ENCODE data around the gene TNFRSF25. TPM values are rescaled to one million over a fixed set of nuclear protein-coding genes. Genes with fewer than 3 reads are reported as not detected.

Gene TNFRSF25
- total RNA-seq, 1 experiment from 2014 or later = not detected

DNA sequence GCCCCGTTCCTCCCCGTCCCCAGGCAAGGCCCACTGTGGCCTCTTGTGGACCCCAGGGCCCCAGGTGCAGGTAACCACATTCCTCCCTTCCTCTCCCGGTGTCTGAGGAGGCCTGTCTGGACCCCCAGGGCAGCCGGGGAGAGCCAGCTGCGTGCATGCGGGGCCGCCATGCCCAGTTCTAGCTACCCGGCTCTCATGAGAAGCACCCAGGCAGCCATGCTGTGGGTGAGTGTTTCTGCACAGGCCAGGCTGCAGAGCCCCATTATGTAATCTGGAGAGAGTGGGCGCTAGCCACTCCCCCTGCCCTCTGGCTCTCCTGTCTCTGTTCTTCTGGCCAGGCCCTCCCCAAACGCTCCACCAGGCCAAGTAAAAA is 43.9 kb upstream of the TNFRSF25 start:
- H3K4me2 ChIP-seq (ENCODE audit: low read depth, low read length, poor library complexity, severe bottlenecking) = no peak overlapping the region
- no peak overlapping the region for H3K4me3 ChIP-seq (ENCODE audit: low read length)
- H3K27ac ChIP-seq (ENCODE audit: low read length) = no peak overlapping the region
- no peaks in the 10 kb centered on the region for H3K9me3 ChIP-seq (ENCODE audit: low read length)
- no peaks in the 10 kb centered on the region for H3K4me1 ChIP-seq (ENCODE audit: low read length)
- H3K9me2 ChIP-seq (replicated peaks; ENCODE audit: insufficient read depth, low read length) = no peaks in the 10 kb centered on the region
- no peaks in the 10 kb centered on the region for H3K27me3 ChIP-seq (ENCODE audit: low read length)
- DNase-seq = no peak
- no peaks in the 10 kb centered on the region for H3K79me2 ChIP-seq (ENCODE audit: low read length)
- no peaks in the 10 kb centered on the region for H3K36me3 ChIP-seq (ENCODE audit: insufficient read depth, low read length)
- H3K9ac ChIP-seq (ENCODE audit: low read length) = no peak overlapping the region
- no peak overlapping the region for H2AFZ ChIP-seq (ENCODE audit: low read length)
- no peaks in the 10 kb centered on the region for H4K20me1 ChIP-seq (ENCODE audit: insufficient read depth, low read depth, low read length)

DNA sequence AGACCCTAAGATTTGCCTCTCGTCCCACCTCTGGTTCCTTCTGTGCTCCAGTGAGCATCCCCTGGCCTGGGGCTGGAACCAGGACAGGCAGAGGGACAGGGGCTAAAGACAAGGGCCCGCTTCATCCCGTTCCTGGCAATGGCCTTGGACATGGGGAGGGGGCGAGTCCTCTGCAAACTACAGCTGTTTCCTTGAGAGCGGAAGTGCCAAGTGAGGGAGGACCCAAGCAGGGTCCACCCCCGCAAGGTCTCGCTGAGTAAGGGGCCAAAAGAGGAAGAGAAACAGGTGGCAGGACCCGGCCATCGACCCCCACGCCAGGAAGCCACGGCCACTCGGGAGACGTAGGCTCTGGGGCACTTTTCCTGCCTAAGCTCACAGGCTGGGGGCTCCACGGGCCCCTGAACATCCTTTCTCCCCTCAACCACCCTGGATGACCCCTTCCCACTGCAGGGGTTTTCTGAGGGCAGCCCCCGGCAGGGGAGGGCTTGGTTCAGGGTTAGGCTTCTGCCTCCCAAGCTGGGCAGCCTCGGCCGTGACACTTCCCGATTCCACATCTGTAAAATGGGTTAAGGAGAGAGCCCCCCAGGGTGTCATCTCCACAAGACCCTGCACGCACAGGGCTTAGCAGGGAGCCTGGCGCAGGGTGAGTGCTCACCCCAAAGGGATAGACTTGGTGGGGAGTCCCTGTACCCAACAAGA is 43.4 kb upstream of the TNFRSF25 start:
- Histone ChIP-seq H3K36me3 (ENCODE audit: insufficient read depth, low read length) (no peaks in the 10 kb centered on the region), H3K9me2 (replicated peaks; ENCODE audit: insufficient read depth, low read length) (no peaks in the 10 kb centered on the region), H3K27me3 (ENCODE audit: low read length) (no peaks in the 10 kb centered on the region), H3K27ac (ENCODE audit: low read length) (no peak overlapping the region), H3K79me2 (ENCODE audit: low read length) (no peaks in the 10 kb centered on the region), H3K4me3 (ENCODE audit: low read length) (no peak overlapping the region), H3K4me2 (ENCODE audit: low read depth, low read length, poor library complexity, severe bottlenecking) (no peak overlapping the region), H2AFZ (ENCODE audit: low read length) (no peak overlapping the region), H3K4me1 (ENCODE audit: low read length) (no peaks in the 10 kb centered on the region), H4K20me1 (ENCODE audit: insufficient read depth, low read depth, low read length) (no peaks in the 10 kb centered on the region), H3K9me3 (ENCODE audit: low read length) (no peaks in the 10 kb centered on the region), H3K9ac (ENCODE audit: low read length) (no peak overlapping the region)
- no peak for DNase-seq

DNA sequence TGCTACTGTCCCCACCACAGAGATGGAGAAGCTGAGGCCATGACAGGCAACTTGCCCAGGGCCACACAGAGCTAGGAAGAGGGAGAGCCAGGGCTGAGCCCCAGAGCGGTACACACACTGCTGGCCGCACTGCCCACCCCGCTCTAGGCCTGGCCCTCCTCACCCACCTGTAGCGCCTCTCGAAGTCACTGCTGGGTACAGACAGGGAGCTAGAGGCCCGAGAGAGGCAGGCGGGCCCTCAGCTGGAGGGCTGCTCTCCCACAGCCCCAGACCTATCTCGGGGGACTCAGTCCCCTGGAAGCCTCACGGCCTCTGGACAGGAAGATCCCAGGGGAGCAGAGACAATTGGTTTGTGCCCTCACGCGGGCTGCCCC is 42.8 kb upstream of the TNFRSF25 start:
- H3K9me3 ChIP-seq (ENCODE audit: low read length) = no peaks in the 10 kb centered on the region
- H3K79me2 ChIP-seq (ENCODE audit: low read length) = no peaks in the 10 kb centered on the region
- H3K4me3 ChIP-seq (ENCODE audit: low read length) = no peak overlapping the region
- H4K20me1 ChIP-seq (ENCODE audit: insufficient read depth, low read depth, low read length) = no peaks in the 10 kb centered on the region
- H3K4me2 ChIP-seq (ENCODE audit: low read depth, low read length, poor library complexity, severe bottlenecking) = no peak overlapping the region
- no peaks in the 10 kb centered on the region for H3K4me1 ChIP-seq (ENCODE audit: low read length)
- no peaks in the 10 kb centered on the region for H3K27me3 ChIP-seq (ENCODE audit: low read length)
- H3K36me3 ChIP-seq (ENCODE audit: insufficient read depth, low read length) = no peaks in the 10 kb centered on the region
- no peak overlapping the region for H2AFZ ChIP-seq (ENCODE audit: low read length)
- no peak overlapping the region for H3K27ac ChIP-seq (ENCODE audit: low read length)
- no peak for DNase-seq
- H3K9me2 ChIP-seq (replicated peaks; ENCODE audit: insufficient read depth, low read length) = no peaks in the 10 kb centered on the region
- H3K9ac ChIP-seq (ENCODE audit: low read length) = no peak overlapping the region

DNA sequence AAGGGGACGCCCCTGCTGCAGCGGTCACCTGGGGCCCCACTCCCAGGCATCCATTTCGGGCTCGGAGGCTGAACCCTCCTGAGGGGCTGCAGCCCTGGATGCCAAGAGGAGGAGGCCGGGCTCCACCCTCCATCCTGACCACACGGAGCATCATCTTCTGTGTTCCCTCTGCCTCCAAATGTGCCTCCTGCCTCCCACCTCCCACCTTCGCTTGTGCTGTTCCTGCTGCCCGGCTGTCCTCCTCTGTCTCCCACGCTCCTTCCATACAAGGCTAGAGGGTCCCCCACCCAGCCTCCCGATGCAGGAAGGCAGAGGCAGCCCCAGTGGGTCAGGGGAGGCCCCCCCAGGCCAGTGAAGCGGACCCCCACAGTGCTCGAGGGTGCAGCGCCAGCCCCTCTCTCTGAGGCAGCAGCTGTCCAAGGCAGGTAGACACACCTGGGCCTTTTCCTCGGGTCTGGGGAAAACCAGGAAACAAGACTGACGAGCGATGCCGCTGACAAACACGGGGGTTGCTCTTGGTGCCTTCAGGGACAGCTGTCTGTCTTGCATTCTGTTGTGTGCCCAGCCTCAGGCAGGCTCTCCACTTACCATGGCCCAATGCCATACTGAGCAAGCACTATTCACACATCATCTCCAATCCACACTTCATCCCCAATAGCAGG is 42.3 kb upstream of the TNFRSF25 start:
- H3K4me3 ChIP-seq (ENCODE audit: low read length) = no peak overlapping the region
- H4K20me1 ChIP-seq (ENCODE audit: insufficient read depth, low read depth, low read length) = no peaks in the 10 kb centered on the region
- H3K9me3 ChIP-seq (ENCODE audit: low read length) = no peaks in the 10 kb centered on the region
- no peak overlapping the region for H3K4me2 ChIP-seq (ENCODE audit: low read depth, low read length, poor library complexity, severe bottlenecking)
- no peaks in the 10 kb centered on the region for H3K27me3 ChIP-seq (ENCODE audit: low read length)
- no peak overlapping the region for H2AFZ ChIP-seq (ENCODE audit: low read length)
- H3K79me2 ChIP-seq (ENCODE audit: low read length) = no peaks in the 10 kb centered on the region
- no peak overlapping the region for H3K9ac ChIP-seq (ENCODE audit: low read length)
- no peaks in the 10 kb centered on the region for H3K9me2 ChIP-seq (replicated peaks; ENCODE audit: insufficient read depth, low read length)
- no peaks in the 10 kb centered on the region for H3K36me3 ChIP-seq (ENCODE audit: insufficient read depth, low read length)
- H3K4me1 ChIP-seq (ENCODE audit: low read length) = no peaks in the 10 kb centered on the region
- no peak overlapping the region for H3K27ac ChIP-seq (ENCODE audit: low read length)
- no peak for DNase-seq

DNA sequence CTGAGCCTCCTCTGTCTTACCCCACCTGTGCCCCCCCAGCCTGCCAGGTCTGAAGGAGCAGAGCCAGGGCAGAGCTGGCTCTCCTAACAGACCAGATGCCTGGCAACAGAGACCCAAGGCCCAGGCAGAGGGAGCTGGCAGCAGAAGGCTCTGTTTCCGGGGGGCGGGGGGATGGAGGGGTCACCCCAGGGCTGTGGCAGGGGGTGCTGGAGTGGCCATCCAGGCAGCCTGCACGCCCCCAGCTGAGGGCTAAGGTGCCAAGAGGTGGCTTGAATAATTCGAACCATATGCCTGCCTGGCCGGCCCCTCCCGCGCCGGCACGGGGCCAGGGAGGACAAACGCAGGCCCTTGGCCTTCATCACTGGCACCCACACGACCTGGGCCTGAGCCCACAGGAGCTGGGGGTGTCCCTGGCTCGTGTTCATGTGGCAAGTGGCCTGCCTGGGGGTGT is 41.5 kb upstream of the TNFRSF25 start:
- H3K9ac ChIP-seq (ENCODE audit: low read length) = no peak overlapping the region
- no peaks in the 10 kb centered on the region for H3K27me3 ChIP-seq (ENCODE audit: low read length)
- H4K20me1 ChIP-seq (ENCODE audit: insufficient read depth, low read depth, low read length) = no peaks in the 10 kb centered on the region

DNA sequence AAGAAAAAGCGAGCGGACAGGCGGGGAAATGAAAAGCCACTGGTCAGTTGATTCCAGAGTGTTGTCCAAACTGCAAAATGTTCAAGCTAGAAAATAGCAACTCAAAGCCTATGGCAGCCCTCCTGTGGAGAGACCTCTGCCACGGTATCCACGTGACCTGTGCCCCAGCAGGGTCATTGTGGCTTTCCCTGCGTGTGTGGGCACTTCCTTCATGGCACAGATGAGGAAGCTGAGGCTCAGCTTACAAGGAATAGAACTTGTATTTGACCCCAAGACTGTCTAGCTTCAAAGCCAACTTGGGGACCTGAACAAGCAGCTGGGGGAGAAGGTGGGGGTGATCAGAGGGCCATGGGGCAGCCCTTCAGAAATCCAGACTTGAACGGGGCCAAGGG is 41.1 kb upstream of the TNFRSF25 start:
- no peak for DNase-seq
- Histone ChIP-seq H4K20me1 (ENCODE audit: insufficient read depth, low read depth, low read length) (no peaks in the 10 kb centered on the region), H3K4me1 (ENCODE audit: low read length) (no peaks in the 10 kb centered on the region), H3K9me2 (replicated peaks; ENCODE audit: insufficient read depth, low read length) (no peaks in the 10 kb centered on the region), H3K4me2 (ENCODE audit: low read depth, low read length, poor library complexity, severe bottlenecking) (no peak overlapping the region), H3K36me3 (ENCODE audit: insufficient read depth, low read length) (no peaks in the 10 kb centered on the region), H3K79me2 (ENCODE audit: low read length) (no peaks in the 10 kb centered on the region), H3K9ac (ENCODE audit: low read length) (no peak overlapping the region), H3K27ac (ENCODE audit: low read length) (no peak overlapping the region), H3K9me3 (ENCODE audit: low read length) (no peaks in the 10 kb centered on the region), H3K27me3 (ENCODE audit: low read length) (no peaks in the 10 kb centered on the region), H2AFZ (ENCODE audit: low read length) (no peak overlapping the region), H3K4me3 (ENCODE audit: low read length) (no peak overlapping the region)

More for the DNA sequence above, 41.5 kb upstream of the TNFRSF25 start:
- Histone ChIP-seq H3K79me2 (ENCODE audit: low read length) (no peaks in the 10 kb centered on the region), H3K9me3 (ENCODE audit: low read length) (no peaks in the 10 kb centered on the region), H3K4me1 (ENCODE audit: low read length) (no peaks in the 10 kb centered on the region), H3K4me3 (ENCODE audit: low read length) (no peak overlapping the region), H3K36me3 (ENCODE audit: insufficient read depth, low read length) (no peaks in the 10 kb centered on the region), H3K4me2 (ENCODE audit: low read depth, low read length, poor library complexity, severe bottlenecking) (no peak overlapping the region), H2AFZ (ENCODE audit: low read length) (no peak overlapping the region), H3K9me2 (replicated peaks; ENCODE audit: insufficient read depth, low read length) (no peaks in the 10 kb centered on the region), H3K27ac (ENCODE audit: low read length) (no peak overlapping the region)
- no peak for DNase-seq

DNA sequence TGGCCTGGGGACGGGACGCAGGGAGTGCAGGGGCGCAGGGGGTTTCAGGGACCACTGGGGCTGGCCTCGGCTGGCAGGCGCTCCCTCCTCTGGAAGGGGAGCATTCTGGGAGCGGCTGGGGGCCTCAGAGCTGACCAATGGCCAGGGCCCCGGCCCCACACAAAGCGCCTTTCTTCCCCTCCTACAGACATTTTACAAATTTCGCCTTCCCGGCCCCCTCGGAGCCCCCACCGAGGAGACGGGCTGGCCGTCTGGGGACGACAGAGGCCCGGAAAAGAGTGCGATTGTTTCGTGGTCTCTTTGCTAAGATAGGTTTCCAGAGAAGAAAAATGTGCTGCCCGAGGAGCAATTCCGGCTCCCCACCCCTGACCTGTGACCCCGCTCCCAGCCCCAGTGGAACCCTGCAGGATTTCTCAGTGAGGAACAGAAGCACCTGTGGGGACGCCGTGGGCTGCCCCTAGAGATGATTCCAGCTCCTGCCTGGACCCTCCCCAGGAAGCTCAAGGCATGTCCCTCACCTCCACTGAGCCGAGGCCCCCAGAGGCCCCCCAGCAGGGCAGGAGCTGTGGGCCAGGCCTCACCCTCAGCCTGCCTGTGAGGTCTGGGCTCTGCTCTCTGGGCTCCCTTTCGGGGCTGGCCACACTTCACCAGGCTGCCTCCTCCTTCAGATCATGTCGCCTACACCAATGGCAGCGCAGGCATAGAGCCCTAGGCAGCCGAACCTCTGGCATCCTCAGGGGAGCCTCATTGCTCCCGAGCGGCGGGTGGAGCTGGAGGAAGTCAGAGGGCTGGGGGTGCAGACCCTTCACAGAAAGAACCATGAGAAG is 40.5 kb upstream of the TNFRSF25 start:
- Histone ChIP-seq H4K20me1 (ENCODE audit: insufficient read depth, low read depth, low read length) (no peaks in the 10 kb centered on the region), H3K79me2 (ENCODE audit: low read length) (no peaks in the 10 kb centered on the region), H3K36me3 (ENCODE audit: insufficient read depth, low read length) (no peaks in the 10 kb centered on the region), H2AFZ (ENCODE audit: low read length) (no peak overlapping the region), H3K9ac (ENCODE audit: low read length) (no peak overlapping the region), H3K9me3 (ENCODE audit: low read length) (no peaks in the 10 kb centered on the region), H3K4me1 (ENCODE audit: low read length) (no peaks in the 10 kb centered on the region), H3K4me3 (ENCODE audit: low read length) (no peak overlapping the region), H3K4me2 (ENCODE audit: low read depth, low read length, poor library complexity, severe bottlenecking) (no peak overlapping the region), H3K27ac (ENCODE audit: low read length) (no peak overlapping the region), H3K27me3 (ENCODE audit: low read length) (no peaks in the 10 kb centered on the region), H3K9me2 (replicated peaks; ENCODE audit: insufficient read depth, low read length) (no peaks in the 10 kb centered on the region)
- DNase-seq = no peak

Data from Karpas-422 (cell line).